ENCODE results near the gene CTNND2.

The CTNND2 gene

DNA sequence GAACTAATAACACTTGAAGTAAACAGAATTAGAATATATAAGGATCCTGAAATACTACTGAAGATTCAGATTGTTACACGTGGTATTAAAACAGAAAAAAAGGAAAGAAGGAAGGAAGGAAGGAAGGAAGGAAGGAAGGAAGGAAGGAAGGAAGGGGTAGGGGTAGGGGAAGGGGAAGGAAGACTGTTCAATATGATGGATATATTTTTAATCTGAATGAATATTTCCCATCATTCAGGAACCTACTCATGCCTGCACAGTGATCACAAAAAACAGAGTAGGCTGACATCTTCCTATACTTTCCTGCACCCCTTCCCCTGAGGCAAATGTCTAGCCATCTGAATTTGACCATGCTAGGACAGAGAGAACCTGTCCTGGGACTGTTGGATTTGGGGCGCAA, 133.9 kb downstream of the CTNND2 start:
- no peaks in the 10 kb centered on the region for H3K9me3 ChIP-seq (ENCODE audit: control insufficient read depth in 1 of 2, low read length in 2 of 2)

DNA sequence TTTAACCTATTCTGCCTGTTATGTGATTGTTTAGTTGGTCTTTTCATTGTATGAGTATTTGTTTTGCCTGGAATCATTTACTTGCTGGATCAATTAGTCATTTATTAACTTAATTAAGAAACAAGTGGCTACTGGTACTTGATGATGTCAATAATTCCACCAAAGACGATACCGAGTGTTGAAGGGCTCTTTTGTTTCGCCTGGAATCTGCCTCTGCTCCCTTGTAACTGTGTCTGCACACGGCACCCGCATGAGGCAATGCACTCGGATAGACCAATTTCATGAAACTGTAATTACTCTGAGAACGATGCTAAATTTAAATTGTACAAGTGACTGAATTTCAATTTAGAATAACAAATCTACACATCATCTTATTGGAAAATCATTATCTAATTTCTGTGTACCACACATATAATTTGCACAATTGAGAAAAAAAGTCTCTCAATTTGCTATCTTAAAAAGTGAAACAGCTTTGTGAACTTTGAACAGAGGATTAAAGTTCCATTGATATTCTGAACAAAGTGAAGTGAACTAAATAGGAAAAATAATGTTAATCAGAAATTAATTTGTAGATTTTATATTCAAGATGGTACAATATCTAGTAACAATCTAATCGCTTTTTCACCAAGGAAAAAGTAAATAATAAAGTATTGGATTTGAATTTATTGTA, 143.2 kb downstream of the CTNND2 start:
- Histone ChIP-seq H3K27me3 (ENCODE audit: low read depth, low read length) (no peaks in the 10 kb centered on the region), H3K4me1 (ENCODE audit: control insufficient read depth in 1 of 2, insufficient read depth in 2 of 2, low read length in 2 of 2) (no peaks in the 10 kb centered on the region), H3K4me3 (ENCODE audit: low read depth in 1 of 2, low read length in 2 of 2) (no peak overlapping the region), H3K36me3 (ENCODE audit: control insufficient read depth in 1 of 2, insufficient read depth in 2 of 2, low read length in 2 of 2) (no peaks in the 10 kb centered on the region), H3K9me3 (ENCODE audit: control insufficient read depth in 1 of 2, low read length in 2 of 2) (peaks cover 0 to 7% of the 10 kb centered on the region in 2 donors), H3K27ac (ENCODE audit: low read length) (no peak overlapping the region)

More for the DNA sequence above, 133.9 kb downstream of the CTNND2 start:
- H3K27me3 ChIP-seq (ENCODE audit: low read depth, low read length), result no peaks in the 10 kb centered on the region
- H3K4me1 ChIP-seq (ENCODE audit: control insufficient read depth in 1 of 2, insufficient read depth in 2 of 2, low read length in 2 of 2), result no peaks in the 10 kb centered on the region
- no peak overlapping the region for H3K27ac ChIP-seq (ENCODE audit: low read length)
- no peaks in the 10 kb centered on the region for H3K36me3 ChIP-seq (ENCODE audit: control insufficient read depth in 1 of 2, insufficient read depth in 2 of 2, low read length in 2 of 2)
- H3K4me3 ChIP-seq (ENCODE audit: low read depth in 1 of 2, low read length in 2 of 2), result no peak overlapping the region

- Histone ChIP-seq H3K4me3 (ENCODE audit: low read depth in 1 of 2, low read length in 2 of 2) (no peak overlapping the region), H3K27ac (ENCODE audit: low read length) (no peak overlapping the region), H3K27me3 (ENCODE audit: low read depth, low read length) (no peaks in the 10 kb centered on the region), H3K4me1 (ENCODE audit: control insufficient read depth in 1 of 2, insufficient read depth in 2 of 2, low read length in 2 of 2) (no peaks in the 10 kb centered on the region), H3K9me3 (ENCODE audit: control insufficient read depth in 1 of 2, low read length in 2 of 2) (no peaks in the 10 kb centered on the region), H3K36me3 (ENCODE audit: control insufficient read depth in 1 of 2, insufficient read depth in 2 of 2, low read length in 2 of 2) (no peaks in the 10 kb centered on the region)
Observed at GRCh38 chr5:11758321-11758720, 145.9 kb downstream of the CTNND2 start.

- H3K27ac ChIP-seq (ENCODE audit: low read length), result no peak overlapping the region
- no peaks in the 10 kb centered on the region for H3K27me3 ChIP-seq (ENCODE audit: low read depth, low read length)
- H3K4me3 ChIP-seq (ENCODE audit: low read depth in 1 of 2, low read length in 2 of 2), result no peak overlapping the region
- H3K9me3 ChIP-seq (ENCODE audit: control insufficient read depth in 1 of 2, low read length in 2 of 2), result no peaks in the 10 kb centered on the region
- H3K4me1 ChIP-seq (ENCODE audit: control insufficient read depth in 1 of 2, insufficient read depth in 2 of 2, low read length in 2 of 2), result no peaks in the 10 kb centered on the region
- no peaks in the 10 kb centered on the region for H3K36me3 ChIP-seq (ENCODE audit: control insufficient read depth in 1 of 2, insufficient read depth in 2 of 2, low read length in 2 of 2)
Observed at GRCh38 chr5:11757661-11758060, 146.6 kb downstream of the CTNND2 start.

- Histone ChIP-seq H3K4me3 (ENCODE audit: low read depth in 1 of 2, low read length in 2 of 2) (no peak overlapping the region), H3K36me3 (ENCODE audit: control insufficient read depth in 1 of 2, insufficient read depth in 2 of 2, low read length in 2 of 2) (no peaks in the 10 kb centered on the region), H3K27me3 (ENCODE audit: low read depth, low read length) (no peaks in the 10 kb centered on the region), H3K27ac (ENCODE audit: low read length) (no peak overlapping the region), H3K9me3 (ENCODE audit: control insufficient read depth in 1 of 2, low read length in 2 of 2) (peaks cover 0 to 3% of the 10 kb centered on the region in 2 donors), H3K4me1 (ENCODE audit: control insufficient read depth in 1 of 2, insufficient read depth in 2 of 2, low read length in 2 of 2) (no peaks in the 10 kb centered on the region)
Observed at GRCh38 chr5:11737010-11737409, 167.2 kb downstream of the CTNND2 start.

DNA sequence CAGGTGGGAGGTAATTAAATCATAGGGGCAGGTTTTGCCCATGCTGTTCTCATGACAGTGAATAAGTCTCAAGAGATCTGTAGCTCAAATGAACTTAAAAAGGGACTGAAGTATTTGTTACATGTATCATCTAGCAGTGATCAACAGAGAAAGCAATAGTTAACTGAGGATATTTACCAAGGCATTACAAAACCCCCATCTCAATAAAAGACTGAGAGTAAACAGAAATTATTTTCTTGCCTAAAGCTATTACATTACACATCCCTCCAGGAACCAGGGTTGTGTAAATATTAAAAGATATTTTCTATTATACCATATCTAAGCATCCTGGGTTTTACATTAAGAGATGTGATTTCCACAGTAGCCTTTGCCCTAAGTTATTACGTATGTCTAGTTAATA, 169.9 kb downstream of the CTNND2 start:
- H3K27me3 ChIP-seq (ENCODE audit: low read depth, low read length), result no peaks in the 10 kb centered on the region
- peaks cover 0 to 3% of the 10 kb centered on the region in 2 donors for H3K9me3 ChIP-seq (ENCODE audit: control insufficient read depth in 1 of 2, low read length in 2 of 2)
- H3K4me1 ChIP-seq (ENCODE audit: control insufficient read depth in 1 of 2, insufficient read depth in 2 of 2, low read length in 2 of 2), result no peaks in the 10 kb centered on the region
- no peaks in the 10 kb centered on the region for H3K36me3 ChIP-seq (ENCODE audit: control insufficient read depth in 1 of 2, insufficient read depth in 2 of 2, low read length in 2 of 2)
- no peak overlapping the region for H3K27ac ChIP-seq (ENCODE audit: low read length)
- H3K4me3 ChIP-seq (ENCODE audit: low read depth in 1 of 2, low read length in 2 of 2), result no peak overlapping the region

- H3K4me1 ChIP-seq (ENCODE audit: control insufficient read depth in 1 of 2, insufficient read depth in 2 of 2, low read length in 2 of 2), result no peaks in the 10 kb centered on the region
- no peak overlapping the region for H3K27ac ChIP-seq (ENCODE audit: low read length)
- H3K9me3 ChIP-seq (ENCODE audit: control insufficient read depth in 1 of 2, low read length in 2 of 2), result peaks cover 0 to 3% of the 10 kb centered on the region in 2 donors
Observed at GRCh38 chr5:11733840-11734192, 170.4 kb downstream of the CTNND2 start.

DNA sequence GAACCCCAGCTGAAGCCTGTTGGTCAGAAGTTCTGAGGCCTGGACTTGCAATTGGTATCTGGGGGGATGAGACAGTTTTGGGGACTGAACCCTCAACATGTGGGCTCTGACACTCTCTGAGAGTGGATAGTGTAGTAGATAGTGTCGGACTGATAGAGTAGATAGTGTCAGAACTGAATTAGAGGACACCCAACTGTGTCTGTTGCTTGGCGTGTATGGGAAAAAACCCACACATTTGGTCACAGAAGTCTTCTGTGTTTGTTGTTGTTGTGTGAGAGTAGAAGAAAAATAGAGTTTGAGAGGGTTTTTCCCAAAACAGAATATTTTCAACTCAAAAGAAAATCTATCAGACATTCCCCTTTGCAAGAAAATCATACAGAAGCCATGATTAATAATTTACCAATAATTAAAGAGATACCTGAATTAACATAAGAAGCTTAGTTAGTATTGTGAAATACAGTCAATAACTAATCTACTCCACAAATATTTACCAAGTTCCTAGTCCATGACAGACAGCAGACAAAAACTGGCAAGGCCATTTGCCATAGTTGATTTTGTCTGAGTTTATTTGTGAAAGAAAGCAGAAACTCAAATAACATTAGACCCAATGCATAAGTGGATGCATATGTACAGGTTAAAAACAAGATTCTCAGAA, 170.9 kb downstream of the CTNND2 start:
- H3K27ac ChIP-seq (ENCODE audit: low read length), result no peak overlapping the region
- no peaks in the 10 kb centered on the region for H3K9me3 ChIP-seq (ENCODE audit: control insufficient read depth in 1 of 2, low read length in 2 of 2)
- H3K4me1 ChIP-seq (ENCODE audit: control insufficient read depth in 1 of 2, insufficient read depth in 2 of 2, low read length in 2 of 2), result no peaks in the 10 kb centered on the region
- no peak overlapping the region for H3K4me3 ChIP-seq (ENCODE audit: low read depth in 1 of 2, low read length in 2 of 2)
- H3K27me3 ChIP-seq (ENCODE audit: low read depth, low read length), result no peaks in the 10 kb centered on the region
- H3K36me3 ChIP-seq (ENCODE audit: control insufficient read depth in 1 of 2, insufficient read depth in 2 of 2, low read length in 2 of 2), result no peaks in the 10 kb centered on the region

More at GRCh38 chr5:11733840-11734192, 170.4 kb downstream of the CTNND2 start:
- H3K4me3 ChIP-seq (ENCODE audit: low read depth in 1 of 2, low read length in 2 of 2), result no peak overlapping the region
- H3K36me3 ChIP-seq (ENCODE audit: control insufficient read depth in 1 of 2, insufficient read depth in 2 of 2, low read length in 2 of 2), result no peaks in the 10 kb centered on the region
- H3K27me3 ChIP-seq (ENCODE audit: low read depth, low read length), result no peaks in the 10 kb centered on the region

GRCh38 chr5:11724940-11725339, 179.3 kb downstream of the CTNND2 start:
- H3K4me3 ChIP-seq (ENCODE audit: low read depth in 1 of 2, low read length in 2 of 2), result no peak overlapping the region
- H3K4me1 ChIP-seq (ENCODE audit: control insufficient read depth in 1 of 2, insufficient read depth in 2 of 2, low read length in 2 of 2), result no peaks in the 10 kb centered on the region

DNA sequence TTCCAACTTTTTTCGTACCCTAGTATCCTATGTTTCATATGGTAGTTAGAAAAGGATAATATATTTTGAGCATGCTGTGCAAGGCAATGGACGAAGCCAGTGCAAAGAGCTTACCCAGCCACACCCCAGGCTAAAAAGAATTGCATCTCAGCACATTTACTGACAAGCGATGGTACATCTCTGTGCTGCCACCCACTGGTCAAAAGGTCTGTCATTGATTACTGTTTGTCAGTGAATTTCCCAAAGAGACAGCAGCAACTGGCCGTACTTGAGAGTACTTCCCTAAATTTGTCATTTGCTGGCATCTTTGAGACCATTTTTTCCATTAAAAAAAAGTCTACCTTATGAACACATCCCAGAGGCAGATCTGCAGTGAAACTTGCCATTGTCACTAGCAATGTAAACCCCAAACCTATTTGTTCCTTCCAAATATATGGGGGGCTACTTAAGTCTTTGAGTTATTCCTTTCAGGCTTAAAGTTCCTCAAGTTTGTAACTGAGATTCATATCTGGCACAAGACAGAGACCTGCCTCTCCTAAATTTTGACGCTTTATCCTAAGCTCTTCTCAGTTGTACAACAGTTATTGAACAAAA, 184.3 kb downstream of the CTNND2 start:
- Histone ChIP-seq H3K27me3 (ENCODE audit: low read depth, low read length) (no peaks in the 10 kb centered on the region), H3K36me3 (ENCODE audit: control insufficient read depth in 1 of 2, insufficient read depth in 2 of 2, low read length in 2 of 2) (no peaks in the 10 kb centered on the region), H3K9me3 (ENCODE audit: control insufficient read depth in 1 of 2, low read length in 2 of 2) (no peaks in the 10 kb centered on the region), H3K4me3 (ENCODE audit: low read depth in 1 of 2, low read length in 2 of 2) (no peak overlapping the region), H3K27ac (ENCODE audit: low read length) (no peak overlapping the region), H3K4me1 (ENCODE audit: control insufficient read depth in 1 of 2, insufficient read depth in 2 of 2, low read length in 2 of 2) (no peaks in the 10 kb centered on the region)

More at GRCh38 chr5:11724940-11725339, 179.3 kb downstream of the CTNND2 start:
- H3K27me3 ChIP-seq (ENCODE audit: low read depth, low read length), result no peaks in the 10 kb centered on the region
- no peaks in the 10 kb centered on the region for H3K9me3 ChIP-seq (ENCODE audit: control insufficient read depth in 1 of 2, low read length in 2 of 2)
- H3K27ac ChIP-seq (ENCODE audit: low read length), result no peak overlapping the region
- no peaks in the 10 kb centered on the region for H3K36me3 ChIP-seq (ENCODE audit: control insufficient read depth in 1 of 2, insufficient read depth in 2 of 2, low read length in 2 of 2)

DNA sequence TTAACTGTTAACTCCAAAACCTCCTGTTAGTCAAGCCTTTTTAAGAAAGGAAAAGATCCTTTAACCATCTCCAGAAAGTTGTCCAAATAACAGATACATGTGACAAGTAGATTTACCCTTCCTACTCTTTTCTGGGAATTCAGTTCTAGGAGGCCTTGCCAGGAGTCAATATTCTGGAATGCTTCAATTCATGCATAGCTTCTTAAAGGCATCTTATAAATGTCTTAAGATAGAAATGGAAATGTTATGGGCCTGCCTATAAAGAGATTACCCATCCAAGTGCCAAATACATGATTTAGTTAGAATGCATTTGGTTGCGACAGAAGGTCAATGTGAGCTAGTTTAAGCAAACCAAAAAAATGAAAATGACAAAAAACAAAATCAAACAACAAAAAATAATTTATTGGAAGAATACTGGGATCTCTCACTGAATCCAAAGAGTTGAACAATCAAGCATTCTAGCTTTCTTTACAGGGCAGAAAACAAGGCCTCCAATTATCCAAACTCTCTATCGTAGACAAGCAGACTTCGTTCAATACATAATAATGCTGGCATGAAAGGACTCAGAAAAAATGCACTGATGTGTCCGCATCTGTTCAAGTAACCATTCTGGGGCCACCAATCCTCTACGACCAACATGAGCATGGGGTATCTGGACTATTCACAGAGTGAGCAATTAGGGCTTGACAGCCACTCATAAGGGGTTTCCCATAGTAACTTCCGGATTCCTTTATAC, 188.6 kb downstream of the CTNND2 start:
- Histone ChIP-seq H3K9me3 (ENCODE audit: control insufficient read depth in 1 of 2, low read length in 2 of 2) (no peaks in the 10 kb centered on the region), H3K4me3 (ENCODE audit: low read depth in 1 of 2, low read length in 2 of 2) (no peak overlapping the region), H3K4me1 (ENCODE audit: control insufficient read depth in 1 of 2, insufficient read depth in 2 of 2, low read length in 2 of 2) (no peaks in the 10 kb centered on the region), H3K27me3 (ENCODE audit: low read depth, low read length) (no peaks in the 10 kb centered on the region), H3K36me3 (ENCODE audit: control insufficient read depth in 1 of 2, insufficient read depth in 2 of 2, low read length in 2 of 2) (no peaks in the 10 kb centered on the region), H3K27ac (ENCODE audit: low read length) (no peak overlapping the region)

All from muscle layer of duodenum (tissue), 2 donors.